PC-3 (cell line): ENCODE results near the gene STAC3. TPM values are rescaled to one million over a fixed set of nuclear protein-coding genes. Genes with fewer than 3 reads are reported as not detected.
A peak's percentile ranks its signal among the peaks of the same experiment; 100 is the strongest.

Experiments used
- ATAC-seq: fragments of 200-7000 bp; cut with Tn5 transposase; 2 replicates; pipeline ENCODE4 v1.9.1; 2020; ENCODE audit warnings: mild to moderate bottlenecking, moderate library complexity
- BruUV-seq: library from RNA; stranded (reverse); fragments of 400-500 nt; replicated peaks from 2 replicates; lab custom pipeline; 2021; lab: Mats Ljungman, UMichigan
- CTCF ChIA-PET: fragments of 300-600 bp; sonication (Branson Sonifier 250); formaldehyde crosslinking; loops from one replicate; lab custom pipeline; 2022; ENCODE audit warnings: antibody characterized with exemption; lab: Charles Lee
- POLR2A ChIA-PET: fragments of 300-600 bp; sonication (Branson Sonifier 250); formaldehyde crosslinking; loops from one replicate; lab custom pipeline; 2022; ENCODE audit warnings: antibody characterized with exemption; ENCODE audit not compliant: unreplicated experiment; lab: Charles Lee
- DNase-seq: peaks from one replicate; pipeline ENCODE4 v3.0.0-alpha.2; 2015
- H2AFZ ChIP-seq: fragments of 300-600 bp; sonication (generic); 2 replicates; pipeline ENCODE4 v1.6.0; 2016; ENCODE audit warnings: antibody characterized with exemption, low read length
- H3F3A ChIP-seq: fragments of 300-600 bp; sonication (generic); one replicate; pipeline ENCODE4 v1.6.0; 2017; ENCODE audit warnings: antibody characterized with exemption, low read length, control low read depth, mild to moderate bottlenecking; ENCODE audit not compliant: unreplicated experiment
- H3K27ac ChIP-seq: fragments of 300-600 bp; sonication (generic); 2 replicates; pipeline ENCODE4 v1.5.1; 2016; ENCODE audit warnings: mild to moderate bottlenecking, low read length
- H3K27me3 ChIP-seq: fragments of 300-600 bp; sonication (generic); 2 replicates; pipeline ENCODE4 v1.6.1; 2016; ENCODE audit warnings: low read length, mixed read lengths
- H3K36me3 ChIP-seq: fragments of 300-600 bp; sonication (generic); 2 replicates; pipeline ENCODE4 v1.6.1; 2016; ENCODE audit warnings: low read depth, mixed run types, low read length, mixed read lengths
- H3K4me1 ChIP-seq: fragments of 300-600 bp; sonication (generic); 2 replicates; pipeline ENCODE4 v1.5.1; 2016; ENCODE audit warnings: low read length; ENCODE audit not compliant: insufficient read depth
- H3K4me2 ChIP-seq: fragments of 300-600 bp; sonication (generic); 2 replicates; pipeline ENCODE4 v1.6.0; 2016; ENCODE audit warnings: low read length
- H3K4me3 ChIP-seq: fragments of 300-600 bp; sonication (generic); 2 replicates; pipeline ENCODE4 v1.5.1; 2016; ENCODE audit warnings: mild to moderate bottlenecking, low read length, mixed read lengths
- H3K79me2 ChIP-seq: fragments of 300-600 bp; sonication (generic); 2 replicates; pipeline ENCODE4 v1.6.1; 2017; ENCODE audit warnings: low read length, mixed read lengths
- H3K9ac ChIP-seq: fragments of 300-600 bp; sonication (generic); 2 replicates; pipeline ENCODE4 v1.6.0; 2016; ENCODE audit warnings: mild to moderate bottlenecking, low read length
- H3K9me2 ChIP-seq: fragments of 300-600 bp; sonication (generic); replicated peaks from 2 replicates; pipeline ENCODE4 v1.6.1; 2016; ENCODE audit warnings: mixed run types, low read length, mixed read lengths
- H3K9me3 ChIP-seq: fragments of 300-600 bp; sonication (generic); 2 replicates; pipeline ENCODE4 v1.6.1; 2016; ENCODE audit warnings: low read length, mixed read lengths
- H4K20me1 ChIP-seq: fragments of 300-600 bp; sonication (generic); 2 replicates; pipeline ENCODE4 v1.6.1; 2016; ENCODE audit warnings: low read length, mixed read lengths
- CTCF ChIP-seq: fragments of 300-600 bp; sonication (generic); conservative IDR thresholded peaks from 2 replicates; pipeline ENCODE4 v1.5.1; 2017; ENCODE audit warnings: antibody characterized with exemption, low read depth, mild to moderate bottlenecking, low read length
- EZH2 ChIP-seq: fragments of 300-600 bp; sonication (generic); IDR thresholded peaks from one replicate; pipeline ENCODE4 v1.6.1; 2017; ENCODE audit warnings: antibody characterized with exemption, mild to moderate bottlenecking, low read length; ENCODE audit not compliant: unreplicated experiment
- EZH2phosphoT487 ChIP-seq: fragments of 300-600 bp; sonication (generic); IDR thresholded peaks from 2 replicates; pipeline ENCODE4 v1.6.1; 2018; ENCODE audit warnings: mild to moderate bottlenecking, antibody characterized with exemption, low read length, borderline replicate concordance
- intact Hi-C: fragments of 100-400 bp; cut with micrococcal nuclease; formaldehyde crosslinking; loops from 2 replicates; pipeline ENCODE4 v1.9.0; 2023
- total RNA-seq: library from RNA; depleted of rRNA; stranded (reverse); fragments of >200 nt; gene quantifications from 2 replicates; pipeline ENCODE4 v1.2.3, GENCODE V29; 2014

STAC3 gene
- total RNA-seq, 1 experiment from 2014 or later, result 1.8 TPM

GRCh38 chr12:57204454-57204853, 46.5 kb downstream of the STAC3 start:
- TF ChIP-seq EZH2, result no peak
- TF ChIP-seq CTCF, result no peak
- TF ChIP-seq EZH2phosphoT487, result no peak
- POLR2A ChIA-PET, result no interaction called here

GRCh38 chr12:57203791-57204190, 47.2 kb downstream of the STAC3 start:
- POLR2A ChIA-PET, result no interaction called here
- ATAC-seq, result no peak
- CTCF ChIA-PET, result no interaction called here
- no peaks in the 10 kb centered on the region for H3K27me3 ChIP-seq
- BruUV-seq, result no TSS peak
- no peaks in the 10 kb centered on the region for H3F3A ChIP-seq
- TF ChIP-seq CTCF, result no peak
- no peak for TF ChIP-seq EZH2
- TF ChIP-seq EZH2phosphoT487, result no peak
- H3K9me3 ChIP-seq, result no peaks in the 10 kb centered on the region
- intact Hi-C loops, result no loop called here
- no peaks in the 10 kb centered on the region for H3K4me1 ChIP-seq
- H3K27ac ChIP-seq, result no peak overlapping the region
- H3K36me3 ChIP-seq, result no peaks in the 10 kb centered on the region; the same call in 1 of the 2 replicates
- H3K9me2 ChIP-seq, result no peaks in the 10 kb centered on the region
- H3K9ac ChIP-seq, result no peak overlapping the region
- H3K4me2 ChIP-seq, result no peak overlapping the region
- H4K20me1 ChIP-seq, result no peaks in the 10 kb centered on the region
- no peak overlapping the region for H2AFZ ChIP-seq
- DNase-seq, result no peak
- H3K4me3 ChIP-seq, result no peak overlapping the region
- H3K79me2 ChIP-seq, result no peaks in the 10 kb centered on the region

More at GRCh38 chr12:57204454-57204853, 46.5 kb downstream of the STAC3 start:
- Histone ChIP-seq H3K79me2 (no peaks in the 10 kb centered on the region), H3K9ac (no peak overlapping the region), H3K27ac (no peak overlapping the region), H3K27me3 (no peaks in the 10 kb centered on the region), H3K4me2 (no peak overlapping the region), H3K4me3 (no peak overlapping the region), H3K9me2 (no peaks in the 10 kb centered on the region), H3K4me1 (no peaks in the 10 kb centered on the region), H3K9me3 (no peaks in the 10 kb centered on the region), H3K36me3 (no peaks in the 10 kb centered on the region; the same call in 1 of the 2 replicates), H4K20me1 (no peaks in the 10 kb centered on the region), H2AFZ (no peak overlapping the region), H3F3A (no peaks in the 10 kb centered on the region)
- intact Hi-C loops, result no loop called here
- DNase-seq, result no peak
- ATAC-seq, result no peak
- CTCF ChIA-PET, result no interaction called here
- TSS peak; percentile 27 for BruUV-seq

DNA sequence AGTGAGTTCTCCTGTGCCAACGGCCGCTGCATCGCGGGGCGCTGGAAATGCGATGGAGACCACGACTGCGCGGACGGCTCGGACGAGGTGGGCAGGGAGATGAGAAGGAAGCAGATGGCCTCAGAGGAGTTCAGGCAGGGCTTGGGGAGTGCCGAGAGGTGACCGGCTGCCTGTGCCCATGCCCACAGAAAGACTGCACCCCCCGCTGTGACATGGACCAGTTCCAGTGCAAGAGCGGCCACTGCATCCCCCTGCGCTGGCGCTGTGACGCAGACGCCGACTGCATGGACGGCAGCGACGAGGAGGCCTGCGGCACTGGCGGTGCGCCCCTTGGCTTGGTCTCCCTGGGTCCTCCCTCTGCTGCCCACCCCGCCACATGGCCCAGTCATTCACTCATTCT, 47.8 kb downstream of the STAC3 start:
- BruUV-seq, result no TSS peak
- H4K20me1 ChIP-seq, result no peaks in the 10 kb centered on the region
- ChIA-PET POLR2A (no interaction called here), CTCF (no interaction called here)
- H3K4me2 ChIP-seq, result no peak overlapping the region
- no peaks in the 10 kb centered on the region for H3K9me3 ChIP-seq
- no peaks in the 10 kb centered on the region for H3K9me2 ChIP-seq
- H3K9ac ChIP-seq, result no peak overlapping the region
- no peaks in the 10 kb centered on the region; the same call in 1 of the 2 replicates for H3K36me3 ChIP-seq
- no peak for DNase-seq
- H3K79me2 ChIP-seq, result no peaks in the 10 kb centered on the region
- H3K27me3 ChIP-seq, result no peaks in the 10 kb centered on the region
- H2AFZ ChIP-seq, result no peak overlapping the region
- no peaks in the 10 kb centered on the region for H3F3A ChIP-seq
- no peaks in the 10 kb centered on the region for H3K4me1 ChIP-seq
- TF ChIP-seq CTCF (no peak), EZH2phosphoT487 (no peak), EZH2 (no peak)
- H3K27ac ChIP-seq, result no peak overlapping the region
- no peak overlapping the region for H3K4me3 ChIP-seq
- intact Hi-C loops, result no loop called here
- no peak for ATAC-seq
